GM21786 (cell line): ENCODE data around the gene PSMA7.

ENCODE experiments used
- ATAC-seq: cut with Tn5 transposase; IDR thresholded peaks from one replicate; pipeline ENCODE4 v1.9.1; 2021; ENCODE audit not compliant: unreplicated experiment

PSMA7 gene

DNA sequence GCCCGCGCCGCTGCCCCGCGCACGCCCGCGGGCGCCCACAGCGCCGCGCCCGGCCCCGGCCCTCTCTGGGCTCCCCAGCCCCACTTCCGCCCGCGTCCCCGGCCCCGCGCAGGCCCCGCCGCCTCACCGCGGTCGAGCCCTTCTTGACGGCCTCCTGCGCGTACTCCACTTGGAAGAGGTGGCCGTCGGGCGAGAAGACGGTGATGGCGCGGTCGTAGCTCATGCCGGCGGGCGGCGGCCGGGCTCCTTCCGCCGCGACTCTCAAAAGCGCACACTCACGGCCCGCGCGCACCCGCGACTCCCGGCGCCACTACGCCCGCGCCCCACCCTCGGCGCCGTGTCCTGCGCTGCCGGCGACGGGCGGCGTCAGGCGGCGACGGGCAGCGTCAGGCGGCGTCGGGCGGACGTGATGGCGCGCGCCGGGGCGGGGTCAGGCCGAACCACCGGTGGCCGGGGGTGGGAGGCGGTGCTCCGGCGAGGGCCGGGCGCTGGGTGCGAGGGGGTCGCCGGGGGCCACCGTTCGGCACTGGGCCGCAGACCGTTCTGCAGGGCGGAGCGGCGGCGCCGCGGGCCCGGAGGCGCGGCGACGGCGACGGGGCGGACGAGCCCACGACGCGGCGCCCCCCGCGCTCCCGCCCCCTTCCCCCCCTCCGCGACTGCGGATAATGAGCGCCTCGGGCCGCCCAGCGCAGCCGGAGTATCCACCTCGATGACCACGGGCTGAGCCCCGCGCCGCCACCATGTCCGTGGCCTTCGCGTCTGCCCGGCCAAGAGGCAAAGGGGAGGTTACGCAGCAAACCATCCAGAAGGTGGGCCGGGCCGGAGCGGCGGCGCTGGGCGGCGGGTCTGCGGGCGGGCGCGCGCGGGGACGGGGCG lies at the start of gene PSMA7, which contains the start of gene SS18L1:
TSS of gene PSMA7 (minus strand) at position 314 of the 876 bp plus-strand sequence. CDS start at position 223, 91 bp downstream.
TSS of gene SS18L1 (plus strand) at position 689 of the 876 bp plus-strand sequence. CDS start at position 741, 52 bp downstream.
- peak; percentile 70 for ATAC-seq

DNA sequence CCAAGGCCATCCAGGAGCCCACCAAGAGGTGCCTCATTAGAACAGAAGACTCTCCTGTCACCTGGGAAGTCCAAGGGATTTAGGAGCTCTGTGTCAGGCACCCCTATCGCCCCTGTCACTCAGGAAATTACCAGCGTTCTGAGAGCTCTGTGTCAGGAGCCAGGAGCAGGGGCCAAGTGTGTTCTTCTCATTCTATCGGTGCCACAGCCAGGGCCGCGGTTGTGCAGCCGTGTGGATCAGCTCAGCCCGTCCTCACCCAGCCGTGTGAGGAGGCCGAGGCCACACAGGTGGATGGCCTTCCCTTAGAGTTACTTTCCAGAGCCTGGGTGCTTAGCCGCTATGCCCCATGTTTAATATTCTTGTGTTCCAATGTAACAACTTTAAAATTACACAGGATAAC lies 49.4 kb upstream of the PSMA7 start:
- ATAC-seq: no peak

DNA sequence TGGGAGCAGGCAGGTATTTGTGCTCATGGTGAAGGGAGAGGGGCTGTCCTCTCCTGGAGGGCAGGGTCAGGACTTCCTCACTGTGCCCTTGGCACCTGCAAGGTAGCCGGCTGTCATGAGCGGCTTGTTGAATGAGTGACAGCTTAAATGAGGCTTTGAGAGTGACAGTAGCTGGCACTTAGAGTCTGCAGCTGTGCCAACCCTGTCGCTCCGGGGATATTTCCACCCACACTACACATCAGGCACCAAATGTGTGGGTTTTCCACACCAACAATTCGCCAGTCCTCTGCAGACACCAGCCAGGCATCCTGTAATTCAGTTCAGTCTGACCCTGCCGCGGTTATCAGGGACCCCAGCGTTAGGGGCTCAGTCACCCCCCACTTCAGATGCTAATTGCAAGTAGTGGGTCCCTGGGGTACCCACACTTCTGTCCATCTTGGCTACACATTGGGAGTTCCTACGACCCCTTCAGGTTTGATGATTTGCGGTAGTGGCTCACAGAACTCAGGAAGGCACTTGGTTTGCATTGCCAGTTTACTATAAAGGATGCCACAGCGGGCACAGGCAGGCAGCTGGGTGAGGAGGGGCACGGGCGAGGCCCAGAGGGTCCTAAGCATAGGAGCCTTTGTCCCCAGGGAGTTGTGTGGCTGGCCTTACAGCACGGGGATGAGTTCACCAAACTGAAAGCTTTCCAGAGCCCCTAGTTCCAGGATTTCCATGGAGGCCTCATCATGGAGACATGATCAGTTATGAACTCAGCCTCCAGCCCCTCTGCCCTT lies 48.8 kb upstream of the PSMA7 start:
- no peak for ATAC-seq

DNA sequence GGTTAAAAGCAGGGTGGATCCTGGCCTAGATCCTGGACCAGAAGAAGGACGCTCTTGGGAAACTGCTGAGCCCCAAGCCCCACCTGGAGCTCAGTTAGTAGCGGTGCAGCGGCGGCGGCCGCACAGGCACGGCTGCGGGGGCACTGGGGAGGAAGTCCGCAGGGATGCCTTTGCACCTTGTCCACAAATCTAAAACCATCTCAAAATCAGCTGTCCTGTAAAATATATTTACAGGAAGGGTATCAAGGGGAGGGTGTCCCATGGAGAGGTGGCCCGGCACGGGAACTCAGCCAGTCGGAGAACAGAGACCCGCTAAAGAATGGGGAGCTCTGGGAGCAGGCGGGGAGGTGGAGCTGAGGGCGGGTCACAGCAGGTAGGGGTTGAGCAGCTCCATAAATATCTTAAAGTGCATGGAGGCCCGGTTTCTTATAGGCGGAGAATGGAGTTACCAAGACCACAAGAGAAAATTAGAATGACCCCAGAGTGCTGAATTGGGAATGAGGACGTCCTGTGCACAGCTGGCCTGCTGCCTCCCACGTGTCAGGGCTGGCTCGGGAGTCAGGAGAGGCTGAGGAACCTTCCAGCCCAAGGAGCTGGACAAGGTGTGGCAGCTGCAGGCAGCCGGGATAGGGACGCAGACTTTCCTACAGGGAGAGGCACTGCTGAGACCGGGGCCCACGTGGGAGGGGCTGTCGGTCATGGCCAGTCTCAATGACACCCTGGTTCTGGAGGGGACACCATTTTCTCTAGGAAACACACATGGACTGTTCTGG lies 47.6 kb upstream of the PSMA7 start:
- ATAC-seq: no peak

DNA sequence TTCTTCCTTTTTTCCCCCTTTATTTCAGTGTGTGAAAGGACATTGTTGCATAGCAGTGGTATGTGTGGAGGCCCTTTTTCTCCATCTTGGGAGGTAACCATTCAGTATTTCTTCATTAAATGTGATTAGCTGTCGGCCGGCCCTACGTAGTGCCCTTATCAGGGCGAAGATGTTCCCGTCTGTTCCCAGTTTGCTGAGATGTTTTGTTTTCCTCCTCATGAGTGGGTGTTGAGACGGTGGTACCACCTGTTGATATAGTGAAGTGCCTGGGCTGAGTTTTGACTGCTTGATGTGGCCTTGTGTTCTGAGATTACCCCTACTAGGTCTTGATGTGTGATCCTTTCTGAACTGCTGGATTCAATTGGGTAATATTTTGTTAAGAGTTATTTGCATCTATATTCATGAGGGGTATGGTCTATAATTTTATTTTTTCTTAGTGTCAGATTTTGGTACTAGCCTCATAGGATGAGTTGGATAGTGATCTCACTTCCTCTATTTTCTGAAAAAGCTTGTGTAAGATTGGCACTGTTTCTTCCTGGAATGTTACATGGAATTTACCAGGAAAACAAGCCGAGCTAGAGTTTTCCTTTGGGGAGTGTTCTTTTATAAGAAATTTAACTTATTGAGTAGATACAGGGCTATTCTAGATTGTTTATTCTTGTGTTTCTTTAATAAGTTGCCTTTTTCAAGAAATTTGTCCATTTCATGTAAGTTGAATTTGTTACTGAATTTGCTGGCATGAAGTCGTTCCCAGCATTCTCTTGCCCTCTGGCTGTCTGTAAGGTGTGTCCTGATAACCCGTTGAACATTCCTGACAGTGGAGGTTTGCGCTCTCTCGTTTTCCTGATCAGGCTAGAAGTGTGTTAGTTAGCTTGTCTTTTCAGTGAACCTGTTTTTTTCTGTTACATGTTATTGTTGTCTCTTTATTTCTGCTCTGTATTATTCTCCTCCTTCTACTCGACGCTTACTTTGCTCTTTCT lies 44.0 kb upstream of the PSMA7 start:
- ATAC-seq: no peak

DNA sequence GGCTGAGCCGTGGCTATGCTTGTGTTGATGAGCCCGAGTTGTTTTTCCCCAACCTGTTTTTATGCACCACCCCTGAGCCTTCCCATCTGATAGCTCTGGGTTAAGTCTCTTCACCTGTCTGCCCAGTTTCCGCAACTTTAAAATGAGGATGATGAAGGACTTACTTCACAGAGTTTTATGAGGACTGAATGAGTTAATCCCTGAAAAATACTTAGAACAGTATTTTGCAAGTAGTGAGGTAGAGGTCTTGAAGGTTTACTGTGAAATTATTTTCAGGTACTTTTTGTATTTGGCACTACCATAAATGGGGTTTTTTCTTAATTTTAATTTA lies 42.9 kb upstream of the PSMA7 start:
- no peak for ATAC-seq

DNA sequence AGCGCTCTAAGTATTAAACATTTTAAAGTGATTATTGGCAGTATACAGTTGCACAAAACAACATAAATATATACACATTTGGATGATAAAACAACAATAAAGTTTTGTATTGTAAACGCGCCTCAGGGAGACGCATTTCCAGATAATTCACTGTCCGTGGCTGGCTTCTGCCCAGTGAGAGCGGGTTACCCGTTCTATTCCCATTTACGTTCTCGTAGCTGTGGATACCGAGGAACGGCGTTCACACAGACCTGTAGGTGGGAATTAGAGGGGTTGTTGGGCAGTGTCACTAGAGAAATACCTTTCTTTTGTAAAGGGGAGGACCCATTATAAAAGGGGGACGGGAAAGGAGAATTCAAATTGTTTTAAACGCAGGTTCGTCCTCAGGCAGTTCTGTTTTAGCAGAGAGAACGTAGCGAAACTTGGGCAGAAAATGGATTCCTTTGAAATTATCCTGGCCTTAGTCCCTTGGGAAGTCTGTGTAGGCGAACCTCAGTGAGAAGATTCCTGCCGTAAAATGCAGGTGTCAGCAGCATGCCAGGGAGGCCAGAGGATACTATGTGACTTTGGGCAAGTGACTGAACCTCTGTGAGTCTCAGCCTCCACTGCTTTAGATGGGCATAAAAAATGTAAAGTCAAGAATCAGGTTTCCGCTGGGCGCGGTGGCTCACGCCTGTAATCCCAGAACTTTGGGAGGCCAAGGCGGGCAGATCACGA lies 40.4 kb upstream of the PSMA7 start:
- no peak for ATAC-seq

DNA sequence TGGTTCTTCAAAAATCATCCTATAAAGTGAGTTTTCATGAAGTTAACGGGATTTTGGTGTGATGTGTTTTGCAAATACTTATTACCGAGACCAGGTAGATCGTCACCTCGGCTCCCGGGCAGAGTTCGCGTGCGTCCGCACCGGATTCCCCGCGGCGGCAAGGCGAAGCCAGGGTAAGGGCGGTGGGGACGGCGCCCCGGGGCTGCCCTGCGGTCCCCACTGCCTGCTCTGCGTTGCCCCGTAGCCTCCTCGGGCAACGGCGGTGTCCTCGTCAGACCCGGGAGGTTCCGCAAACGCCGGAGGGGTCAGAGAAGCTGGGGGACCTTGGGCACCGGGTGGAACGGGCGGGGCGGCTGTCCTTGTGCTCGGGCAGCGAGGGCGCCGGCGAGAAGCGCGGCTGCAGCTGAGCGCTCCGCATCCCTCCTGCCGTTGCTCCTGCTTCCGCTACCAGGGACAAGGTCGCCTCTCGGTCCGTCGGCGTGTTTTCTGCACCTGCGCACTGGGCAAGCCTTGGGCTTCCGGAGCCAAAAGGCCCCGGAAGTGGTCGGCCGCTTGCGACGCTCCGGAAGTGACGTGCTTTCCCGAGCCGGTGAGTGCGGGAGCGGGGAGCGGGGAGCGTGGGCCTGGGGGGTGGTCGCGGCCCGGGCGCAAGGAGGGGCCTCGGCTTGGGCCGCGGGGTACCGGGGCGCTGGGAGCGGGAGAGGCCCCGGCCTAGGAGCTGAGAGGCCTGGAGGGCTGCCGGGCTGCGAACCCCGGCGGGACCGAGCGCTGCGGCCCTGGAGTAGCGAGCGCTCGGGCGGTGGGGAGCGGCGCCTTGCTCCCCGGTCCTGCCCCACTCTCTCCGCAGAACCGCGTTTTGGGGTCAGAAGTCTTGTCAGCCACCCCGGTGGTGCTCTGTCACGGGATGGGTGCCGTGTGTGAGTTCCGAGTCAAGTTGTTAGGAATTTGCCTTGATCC lies 39.6 kb upstream of the PSMA7 start, which contains the start of gene MTG2:
TSS of gene MTG2 (plus strand) at position 560 of the 957 bp plus-strand sequence. CDS start 10,393 bp downstream, outside the sequence.
- peak; percentile 93 for ATAC-seq

DNA sequence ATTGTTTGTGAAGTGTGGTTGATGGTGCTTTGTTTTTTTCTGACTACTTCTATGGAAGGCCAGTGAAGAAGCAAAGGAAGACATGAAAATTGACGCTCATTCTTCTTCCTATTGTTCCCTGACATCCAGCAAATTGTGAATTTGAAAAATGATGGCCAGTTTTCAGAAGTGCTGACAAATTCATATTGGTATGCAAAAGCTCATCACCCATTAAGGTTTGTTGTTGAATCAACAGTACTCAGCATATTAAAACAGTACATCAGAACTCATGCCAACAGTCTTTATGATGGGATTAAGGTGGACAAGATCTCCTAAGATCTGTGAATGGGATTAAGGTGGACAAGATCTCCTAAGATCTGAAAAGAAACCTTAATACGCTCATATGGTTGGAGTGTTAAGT lies 38.6 kb upstream of the PSMA7 start:
- no peak for ATAC-seq

DNA sequence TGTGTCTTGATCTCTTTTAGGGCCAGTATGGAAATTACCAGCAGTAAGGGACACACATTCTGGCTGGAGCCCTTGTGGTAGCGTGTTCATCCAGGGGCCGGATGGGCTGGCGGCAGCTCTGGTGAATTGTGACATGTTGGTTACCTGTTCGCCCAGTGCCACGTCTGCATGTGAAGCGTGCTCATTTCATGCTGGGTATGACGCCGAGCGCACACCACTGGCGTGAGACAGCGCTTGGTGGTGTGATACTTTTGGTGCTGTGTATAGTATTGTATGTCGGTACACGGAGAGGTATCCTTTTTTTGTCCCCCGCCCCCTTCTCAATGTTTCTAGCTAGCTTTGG lies 35.9 kb upstream of the PSMA7 start:
- ATAC-seq: no peak

DNA sequence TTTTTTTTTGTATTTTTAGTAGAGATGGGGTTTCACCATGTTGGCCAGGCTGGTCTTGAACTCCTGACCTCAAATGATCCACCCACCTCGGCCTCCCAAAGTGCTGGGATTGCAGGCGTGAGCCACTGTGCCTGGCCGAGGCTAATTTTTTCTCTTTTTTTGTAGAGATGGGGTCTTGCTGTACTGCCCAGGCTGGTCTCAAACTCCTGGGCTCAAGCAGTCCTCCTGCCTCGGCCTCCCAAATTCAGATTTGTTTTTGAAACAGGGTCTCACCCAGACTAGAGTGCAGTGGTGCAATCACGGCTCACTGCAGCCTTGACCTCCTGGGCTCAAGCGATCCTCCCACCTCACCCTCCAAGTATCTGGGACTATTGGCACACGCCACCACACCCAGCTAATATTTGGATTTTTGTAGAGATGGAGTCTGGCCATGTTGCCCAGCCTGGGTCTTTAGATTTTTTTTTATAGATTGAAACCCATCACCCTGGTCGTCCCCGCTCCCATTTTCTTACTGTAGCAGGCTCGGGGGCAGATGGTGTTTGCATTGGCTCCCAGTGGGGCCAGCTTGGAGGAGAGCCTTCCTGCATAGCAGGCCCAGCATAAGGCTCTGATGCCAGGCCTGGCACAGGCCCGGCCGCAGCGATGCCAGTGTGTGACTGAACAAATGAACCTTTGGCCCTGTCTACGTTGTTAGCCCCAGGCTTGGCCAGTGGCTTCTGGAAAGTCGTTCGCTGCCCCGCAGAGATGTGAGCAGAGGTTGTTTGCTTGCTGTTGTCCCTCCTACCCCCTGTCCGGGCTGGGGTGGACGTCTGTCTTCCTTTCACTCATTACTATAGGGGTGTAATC lies 35.3 kb upstream of the PSMA7 start:
- ATAC-seq: no peak

DNA sequence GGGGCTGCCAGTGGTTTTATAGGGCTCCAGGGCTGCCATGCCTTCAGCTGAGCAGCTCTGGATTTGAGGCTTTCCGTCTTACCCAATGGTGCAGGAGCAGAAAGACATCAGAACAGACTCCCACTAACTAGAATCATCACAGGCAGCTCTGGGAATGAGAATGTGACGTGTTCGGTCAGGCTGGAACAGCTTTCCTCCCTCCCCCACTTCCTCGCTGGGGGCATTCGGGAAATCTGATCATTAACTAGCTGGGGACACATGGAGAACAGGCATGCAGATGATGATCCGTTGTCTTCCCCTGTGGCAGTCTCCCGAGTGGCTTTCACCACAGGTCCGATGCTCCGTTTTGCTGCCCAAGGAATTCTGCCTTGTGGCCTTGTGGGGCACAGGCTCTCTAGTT lies 34.1 kb upstream of the PSMA7 start:
- ATAC-seq: no peak

DNA sequence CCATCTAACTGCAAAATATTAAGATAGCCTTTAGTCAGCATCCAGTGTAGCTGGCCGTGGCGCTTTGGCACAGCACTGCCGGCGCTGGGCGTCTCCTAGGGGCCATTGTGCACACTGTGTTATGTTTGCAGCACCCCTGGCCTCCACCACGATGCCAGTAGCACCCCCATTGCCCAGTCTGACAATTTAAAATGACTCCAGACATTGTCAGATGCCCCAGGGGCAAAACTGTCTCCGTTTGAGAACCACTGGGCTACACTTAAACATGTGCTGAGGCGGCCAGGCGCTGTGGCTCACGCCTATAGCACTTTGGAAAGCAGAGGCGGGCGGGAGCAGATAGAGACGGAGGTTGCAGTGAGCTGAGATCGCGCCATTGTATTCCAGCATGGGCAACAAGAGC lies 33.7 kb upstream of the PSMA7 start:
- no peak for ATAC-seq

DNA sequence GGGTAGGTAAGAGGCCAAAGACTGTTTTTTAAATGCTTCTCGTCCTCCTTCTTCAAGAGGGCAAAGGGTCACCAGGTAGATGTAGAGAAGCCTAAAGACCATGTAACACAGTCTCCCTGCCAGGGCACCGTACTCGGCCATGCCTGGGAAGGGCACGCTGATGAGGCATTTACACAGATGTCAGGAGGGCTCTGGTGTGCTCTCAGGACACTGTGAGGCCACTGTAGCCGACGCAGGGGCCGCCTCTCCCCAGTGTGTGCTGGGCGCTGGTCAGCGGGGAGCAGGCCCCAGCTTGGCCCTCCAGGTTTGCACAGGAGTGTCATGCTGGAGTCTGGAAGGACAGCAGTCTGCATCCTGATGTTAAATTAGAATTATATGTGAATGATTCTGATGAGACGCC lies 32.5 kb upstream of the PSMA7 start:
- ATAC-seq: no peak

DNA sequence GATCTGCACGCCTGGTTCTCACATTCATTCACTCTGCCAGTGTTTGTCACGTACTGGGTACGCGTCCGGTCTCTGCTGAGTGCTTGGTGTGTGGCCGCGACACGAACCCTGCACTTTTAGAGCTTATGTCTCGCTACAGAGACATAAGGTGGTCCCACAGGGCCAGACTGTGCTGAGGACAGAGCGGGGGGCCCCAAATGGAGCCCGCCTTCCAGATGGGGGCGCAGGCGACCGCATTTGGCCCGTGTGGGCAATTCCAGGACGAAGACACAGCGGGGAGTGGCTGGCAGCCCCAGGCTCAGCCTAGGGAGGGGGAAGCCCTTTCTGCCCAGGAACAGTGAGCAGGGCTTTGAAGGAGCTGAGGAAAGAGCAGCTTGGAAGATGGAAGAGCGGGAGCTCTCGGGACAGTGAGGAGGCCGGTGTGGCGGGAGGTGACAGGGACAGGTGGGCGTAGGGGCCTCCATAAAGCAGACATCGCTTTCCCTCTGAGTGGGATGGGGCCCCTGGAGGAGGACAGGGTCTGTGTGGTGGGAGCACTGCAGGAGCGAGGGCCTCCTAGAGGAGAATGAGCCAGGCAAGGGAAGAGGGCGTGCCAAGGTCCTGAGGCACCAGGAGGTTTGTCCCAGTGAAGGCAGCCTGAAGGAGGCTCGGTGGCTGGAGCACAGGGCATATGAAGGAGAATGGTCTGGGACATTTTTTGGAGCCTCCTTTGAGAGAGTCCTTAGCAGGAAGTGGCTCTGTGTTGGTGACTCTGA lies 31.9 kb upstream of the PSMA7 start:
- no peak for ATAC-seq

DNA sequence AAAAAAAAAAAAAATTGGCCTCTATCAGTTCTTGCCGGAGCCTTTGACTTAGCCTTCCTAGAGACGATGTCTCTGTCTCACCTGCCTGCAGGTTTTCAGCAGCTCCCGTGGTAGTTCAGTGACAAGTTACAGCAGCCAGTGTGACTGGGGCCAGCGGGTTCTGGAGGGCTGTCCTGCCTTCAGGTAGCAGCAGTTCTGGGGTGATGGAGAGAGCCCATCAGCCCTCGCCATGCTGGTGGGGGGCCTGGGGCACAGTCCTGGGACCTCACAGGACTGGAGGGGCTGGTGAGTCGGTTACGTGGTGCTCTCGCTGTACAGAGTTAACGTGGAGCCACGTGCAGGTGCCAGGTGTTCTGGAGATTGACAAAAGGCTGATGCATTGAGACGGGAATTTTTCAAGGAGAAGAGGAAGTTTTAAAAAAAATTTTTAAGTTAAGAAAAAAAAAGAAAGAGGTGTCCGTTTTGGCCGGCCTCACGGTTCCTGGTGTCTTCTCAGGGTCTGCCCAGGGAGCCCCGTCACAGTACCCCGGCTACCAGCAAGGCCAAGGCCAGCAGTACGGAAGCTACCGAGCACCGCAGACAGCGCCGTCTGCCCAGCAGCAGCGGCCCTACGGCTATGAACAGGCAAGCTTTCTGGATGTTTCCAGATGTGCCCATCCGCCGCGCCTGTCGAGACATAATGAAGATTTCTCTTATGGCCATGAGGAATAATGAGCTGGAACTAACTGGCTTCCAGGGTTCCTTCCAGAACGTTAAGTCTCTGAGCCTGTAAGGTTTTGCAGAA lies 31.0 kb upstream of the PSMA7 start:
- no peak for ATAC-seq
